ENCODE results near the gene MTRF1L.

GRCh38 chr6:153047386-153047785 is 44.9 kb upstream of the MTRF1L start:
- TF ChIP-seq, protein P1, sequence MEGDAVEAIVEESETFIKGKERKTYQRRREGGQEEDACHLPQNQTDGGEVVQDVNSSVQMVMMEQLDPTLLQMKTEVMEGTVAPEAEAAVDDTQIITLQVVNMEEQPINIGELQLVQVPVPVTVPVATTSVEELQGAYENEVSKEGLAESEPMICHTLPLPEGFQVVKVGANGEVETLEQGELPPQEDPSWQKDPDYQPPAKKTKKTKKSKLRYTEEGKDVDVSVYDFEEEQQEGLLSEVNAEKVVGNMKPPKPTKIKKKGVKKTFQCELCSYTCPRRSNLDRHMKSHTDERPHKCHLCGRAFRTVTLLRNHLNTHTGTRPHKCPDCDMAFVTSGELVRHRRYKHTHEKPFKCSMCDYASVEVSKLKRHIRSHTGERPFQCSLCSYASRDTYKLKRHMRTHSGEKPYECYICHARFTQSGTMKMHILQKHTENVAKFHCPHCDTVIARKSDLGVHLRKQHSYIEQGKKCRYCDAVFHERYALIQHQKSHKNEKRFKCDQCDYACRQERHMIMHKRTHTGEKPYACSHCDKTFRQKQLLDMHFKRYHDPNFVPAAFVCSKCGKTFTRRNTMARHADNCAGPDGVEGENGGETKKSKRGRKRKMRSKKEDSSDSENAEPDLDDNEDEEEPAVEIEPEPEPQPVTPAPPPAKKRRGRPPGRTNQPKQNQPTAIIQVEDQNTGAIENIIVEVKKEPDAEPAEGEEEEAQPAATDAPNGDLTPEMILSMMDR (IDR thresholded peaks at IDR 0.05; ENCODE audit: low read length), result no peak
- TF ChIP-seq EZH2 (optimal IDR thresholded peaks at IDR 0.05; ENCODE audit: low read depth, low read length), result no peak
